ENCODE results near the gene SNED1. TPM values are rescaled to one million over a fixed set of nuclear protein-coding genes. Genes with fewer than 3 reads are reported as not detected.

SNED1 gene
- total and polyA plus RNA-seq, 8 donors, result 2.0 to 106 (median 16.0) TPM

GRCh38 chr2:240993446-240994170 lies 4.8 kb upstream of the SNED1 start:
- TF ChIP-seq POLR2AphosphoS5 (IDR thresholded peaks at IDR 0.05), result no peak
- TF ChIP-seq EP300 (IDR thresholded peaks at IDR 0.05), result no peak
- no peak for TF ChIP-seq POLR2A (IDR thresholded peaks at IDR 0.05)
- no peaks in the 10 kb centered on the region for H3K9me3 ChIP-seq
- H3K36me3 ChIP-seq, result no peaks in the 10 kb centered on the region
- intact Hi-C loops (cut with DNase I; ENCODE audit: low total_unique reads), result no loop called here
- no peak overlapping the region for H3K27ac ChIP-seq
- H3K27me3 ChIP-seq, result peaks cover 0 to 8% (median 0%) of the 10 kb centered on the region in 3 donors
- DNase-seq, result no peak
- no peak overlapping the region for H3K4me3 ChIP-seq
- WGBS, 5 donors, result 81 to 91% (median 89%) methylated on average over 14 to 19 of the region's 19 CpGs
- peaks cover 30 to 64% (median 53%) of the 10 kb centered on the region in 4 donors for H3K4me1 ChIP-seq

DNA sequence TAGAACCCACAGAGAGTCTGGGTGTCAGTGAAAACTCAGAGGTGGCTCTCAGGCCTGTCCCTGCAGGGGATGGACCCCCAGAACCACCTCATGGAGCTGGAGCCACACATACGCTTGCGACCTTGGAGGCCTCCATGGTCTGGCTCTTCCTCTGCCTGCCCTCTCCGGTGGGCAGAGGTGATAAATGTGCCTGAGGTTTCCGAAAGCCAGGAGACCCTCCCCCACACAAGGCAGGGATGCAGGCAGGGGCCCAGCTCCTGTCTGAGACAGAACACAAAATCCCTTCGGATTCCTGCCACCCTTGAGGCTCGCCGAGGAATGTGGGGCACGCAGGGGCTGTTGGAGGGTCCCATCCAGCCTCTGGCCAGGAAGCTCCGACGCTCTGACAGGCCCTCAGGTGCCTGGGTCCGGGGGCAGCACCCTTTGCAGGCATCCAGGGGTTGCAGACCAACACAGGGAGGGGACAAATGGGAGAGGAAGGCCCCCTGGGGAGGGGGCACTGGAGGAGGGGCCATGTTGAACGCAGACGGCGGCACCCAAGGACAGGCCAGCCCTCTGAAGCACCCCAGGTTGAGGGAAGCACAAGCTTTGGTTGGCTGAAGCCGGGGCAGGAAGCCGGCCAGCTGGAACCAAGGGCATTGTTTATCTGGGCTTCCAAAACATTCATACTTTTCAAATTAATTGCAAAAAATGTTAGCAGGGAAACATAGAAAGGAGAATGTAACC lies 4.1 kb upstream of the SNED1 start:
- H3K27ac ChIP-seq, result peak overlapping the region in 1 of 5 donors; percentile 4
- DNase-seq, result no peak
- H3K4me3 ChIP-seq, result no peak overlapping the region
- intact Hi-C loops (cut with DNase I; ENCODE audit: low total_unique reads), result no loop called here
- peaks cover 32 to 66% (median 56%) of the 10 kb centered on the region in 4 donors for H3K4me1 ChIP-seq
- H3K9me3 ChIP-seq, result no peaks in the 10 kb centered on the region
- H3K36me3 ChIP-seq, result no peaks in the 10 kb centered on the region
- WGBS, 5 donors, result 65 to 83% (median 79%) methylated on average over 7 to 16 of the region's 16 CpGs
- TF ChIP-seq, protein P1, sequence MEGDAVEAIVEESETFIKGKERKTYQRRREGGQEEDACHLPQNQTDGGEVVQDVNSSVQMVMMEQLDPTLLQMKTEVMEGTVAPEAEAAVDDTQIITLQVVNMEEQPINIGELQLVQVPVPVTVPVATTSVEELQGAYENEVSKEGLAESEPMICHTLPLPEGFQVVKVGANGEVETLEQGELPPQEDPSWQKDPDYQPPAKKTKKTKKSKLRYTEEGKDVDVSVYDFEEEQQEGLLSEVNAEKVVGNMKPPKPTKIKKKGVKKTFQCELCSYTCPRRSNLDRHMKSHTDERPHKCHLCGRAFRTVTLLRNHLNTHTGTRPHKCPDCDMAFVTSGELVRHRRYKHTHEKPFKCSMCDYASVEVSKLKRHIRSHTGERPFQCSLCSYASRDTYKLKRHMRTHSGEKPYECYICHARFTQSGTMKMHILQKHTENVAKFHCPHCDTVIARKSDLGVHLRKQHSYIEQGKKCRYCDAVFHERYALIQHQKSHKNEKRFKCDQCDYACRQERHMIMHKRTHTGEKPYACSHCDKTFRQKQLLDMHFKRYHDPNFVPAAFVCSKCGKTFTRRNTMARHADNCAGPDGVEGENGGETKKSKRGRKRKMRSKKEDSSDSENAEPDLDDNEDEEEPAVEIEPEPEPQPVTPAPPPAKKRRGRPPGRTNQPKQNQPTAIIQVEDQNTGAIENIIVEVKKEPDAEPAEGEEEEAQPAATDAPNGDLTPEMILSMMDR (IDR thresholded peaks at IDR 0.05), result no peak
- TF ChIP-seq POLR2A (IDR thresholded peaks at IDR 0.05) (no peak), POLR2AphosphoS5 (IDR thresholded peaks at IDR 0.05) (no peak), EP300 (IDR thresholded peaks at IDR 0.05) (no peak)
- H3K27me3 ChIP-seq, result peaks cover 0 to 11% (median 0%) of the 10 kb centered on the region in 3 donors

GRCh38 chr2:240995041-240996021 lies 3.1 kb upstream of the SNED1 start:
- H3K27ac ChIP-seq, result peak overlapping the region in 2 of 5 donors; percentile 15 to 90
- H3K4me1 ChIP-seq, result peaks cover 42 to 76% (median 65%) of the 10 kb centered on the region in 4 donors
- WGBS, 5 donors, result 73 to 83% (median 82%) methylated on average over 21 to 24 of the region's 24 CpGs
- intact Hi-C loops (cut with DNase I; ENCODE audit: low total_unique reads), result no loop called here
- no peak overlapping the region for H3K4me3 ChIP-seq
- no peaks in the 10 kb centered on the region for H3K9me3 ChIP-seq
- DNase-seq, result no peak
- no peaks in the 10 kb centered on the region for H3K36me3 ChIP-seq
- peaks cover 0 to 16% (median 0%) of the 10 kb centered on the region in 3 donors for H3K27me3 ChIP-seq
- TF ChIP-seq POLR2AphosphoS5 (IDR thresholded peaks at IDR 0.05) (no peak), POLR2A (IDR thresholded peaks at IDR 0.05) (no peak), EP300 (IDR thresholded peaks at IDR 0.05) (no peak)
- TF ChIP-seq, protein P1 (IDR thresholded peaks at IDR 0.05), result no peak

DNA sequence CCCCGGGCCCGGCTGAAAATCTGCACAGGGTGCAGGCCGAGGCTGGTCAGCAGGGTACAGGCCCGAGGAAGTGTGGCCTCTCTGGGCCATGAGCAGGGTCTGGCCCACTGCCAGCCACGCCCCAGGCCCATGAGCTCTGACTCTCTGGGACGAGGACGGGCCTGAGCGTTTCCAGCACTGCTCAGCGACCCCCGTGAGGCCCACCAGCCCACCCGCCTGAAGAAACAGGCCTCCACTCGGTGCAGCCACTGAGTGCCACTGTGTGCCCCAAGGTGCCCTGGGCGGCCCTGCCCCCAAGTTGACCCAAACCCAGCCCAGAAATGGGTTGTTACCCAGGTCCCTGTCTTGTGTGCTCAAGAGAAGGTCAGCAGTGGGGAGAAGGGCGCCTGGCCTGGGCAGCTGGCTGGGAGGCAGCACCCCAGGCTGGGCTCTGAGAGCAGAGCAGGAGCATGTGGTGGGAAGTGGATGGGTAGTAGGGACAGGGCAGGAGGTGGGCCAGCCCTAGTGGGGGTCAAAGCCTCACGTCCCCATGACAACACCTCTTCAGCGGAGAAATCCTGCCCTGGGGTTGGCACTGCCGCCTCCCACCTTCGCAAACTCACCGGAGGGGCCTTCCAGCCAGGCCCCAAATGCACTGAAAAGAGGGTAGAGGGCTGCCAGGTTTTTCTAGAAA lies 2.1 kb upstream of the SNED1 start:
- DNase-seq, result peak in 1 of 2 donors; percentile 15
- Histone ChIP-seq H3K27ac (peak overlapping the region in 2 of 5 donors; percentile 11 to 90), H3K4me1 (peaks cover 37 to 77% (median 71%) of the 10 kb centered on the region in 4 donors), H3K9me3 (no peaks in the 10 kb centered on the region), H3K27me3 (peaks cover 0 to 16% (median 0%) of the 10 kb centered on the region in 3 donors), H3K4me3 (peak overlapping the region in 1 of 4 donors; percentile 2), H3K36me3 (no peaks in the 10 kb centered on the region)
- WGBS, 5 donors, result 82 to 89% (median 85%) methylated on average over 8 to 19 of the region's 19 CpGs
- TF ChIP-seq POLR2AphosphoS5 (IDR thresholded peaks at IDR 0.05), result no peak
- TF ChIP-seq EP300 (IDR thresholded peaks at IDR 0.05), result no peak
- TF ChIP-seq POLR2A (IDR thresholded peaks at IDR 0.05), result no peak
- TF ChIP-seq, protein P1 (IDR thresholded peaks at IDR 0.05), result no peak
- intact Hi-C loops (cut with DNase I; ENCODE audit: low total_unique reads), result no loop called here
